Stimulated activated naive B cell treated with anti-CD40 and anti-IgM and Interleukin-4, amounts not matched to agents 10 μg/mL and 1 μg/mL and 100 μg/mL, for 72 hours (primary cell): ENCODE data around the gene CDC14A.
A peak's percentile ranks its signal among the peaks of the same experiment; 100 is the strongest.

Experiments
- ATAC-seq, 2 donors: fragments of 150-1000 bp; cut with Tn5 transposase; replicated peaks; 2 replicates each; pipeline ENCODE4 v1.10.0; 2021; ENCODE audit warnings: moderate library complexity in 1 of 2
- DNase-seq: peaks from one replicate; pipeline ENCODE4 v3.0.0; 2021
- H3K27ac Mint-ChIP-seq: one replicate; pipeline ENCODE4 v1.8.0; 2022; ENCODE audit warnings: mild to moderate bottlenecking, mixed read lengths
- H3K27me3 Mint-ChIP-seq, 2 donors: one replicate each; pipeline ENCODE4 v1.8.0; 2022; ENCODE audit warnings: mixed read lengths in 2 of 2
- H3K36me3 Mint-ChIP-seq, 2 donors: one replicate each; pipeline ENCODE4 v1.8.0; 2022; ENCODE audit warnings: mixed read lengths in 2 of 2, mild to moderate bottlenecking in 1 of 2
- H3K4me1 Mint-ChIP-seq, 2 donors: one replicate each; pipeline ENCODE4 v1.8.0; 2022; ENCODE audit warnings: mixed read lengths in 2 of 2, mild to moderate bottlenecking in 1 of 2
- H3K4me3 Mint-ChIP-seq, 2 donors: one replicate each; pipeline ENCODE4 v1.8.0; 2022; ENCODE audit warnings: mild to moderate bottlenecking in 2 of 2, mixed read lengths in 2 of 2, moderate library complexity in 1 of 2
- H3K9me3 Mint-ChIP-seq, 2 donors: one replicate each; pipeline ENCODE4 v1.8.0; 2022; ENCODE audit warnings: mixed read lengths in 2 of 2, mild to moderate bottlenecking in 1 of 2

CDC14A gene

GRCh38 chr1:100502052-100502792, 149.9 kb downstream of the CDC14A start:
- no peaks in the 10 kb centered on the region for H3K4me1 Mint-ChIP-seq
- no peak for DNase-seq
- no peak overlapping the region for H3K4me3 Mint-ChIP-seq
- peaks cover 29 to 57% of the 10 kb centered on the region in 2 donors for H3K36me3 Mint-ChIP-seq
- no peaks in the 10 kb centered on the region for H3K27me3 Mint-ChIP-seq
- no peaks in the 10 kb centered on the region for H3K9me3 Mint-ChIP-seq
- no peak overlapping the region for H3K27ac Mint-ChIP-seq
- no peak for ATAC-seq

- ATAC-seq = no peak
- no peaks in the 10 kb centered on the region for H3K4me1 Mint-ChIP-seq
- H3K27ac Mint-ChIP-seq = no peak overlapping the region
- H3K27me3 Mint-ChIP-seq = no peaks in the 10 kb centered on the region
- peaks cover 24 to 46% of the 10 kb centered on the region in 2 donors for H3K36me3 Mint-ChIP-seq
- H3K9me3 Mint-ChIP-seq = no peaks in the 10 kb centered on the region
- H3K4me3 Mint-ChIP-seq = no peak overlapping the region
- DNase-seq = no peak
Measured at GRCh38 chr1:100506217-100506616, 153.9 kb downstream of the CDC14A start.

GRCh38 chr1:100510451-100510850, 158.1 kb downstream of the CDC14A start:
- ATAC-seq (no peak), DNase-seq (no peak)
- Mint-ChIP-seq H3K36me3 (peaks cover 19 to 21% of the 10 kb centered on the region in 2 donors), H3K4me3 (no peak overlapping the region), H3K9me3 (no peaks in the 10 kb centered on the region), H3K27me3 (no peaks in the 10 kb centered on the region), H3K4me1 (no peaks in the 10 kb centered on the region), H3K27ac (no peak overlapping the region)

GRCh38 chr1:100511058-100511457, 158.8 kb downstream of the CDC14A start:
- Mint-ChIP-seq H3K4me3 (no peak overlapping the region), H3K36me3 (peaks cover 15 to 16% of the 10 kb centered on the region in 2 donors), H3K4me1 (no peaks in the 10 kb centered on the region), H3K27me3 (no peaks in the 10 kb centered on the region), H3K9me3 (no peaks in the 10 kb centered on the region), H3K27ac (no peak overlapping the region)
- DNase-seq (no peak), ATAC-seq (no peak)

- Mint-ChIP-seq H3K27ac (no peak overlapping the region), H3K36me3 (peaks cover 15 to 16% of the 10 kb centered on the region in 2 donors), H3K9me3 (no peaks in the 10 kb centered on the region), H3K4me3 (no peak overlapping the region), H3K4me1 (no peaks in the 10 kb centered on the region), H3K27me3 (no peaks in the 10 kb centered on the region)
- ATAC-seq (no peak), DNase-seq (no peak)
Measured at GRCh38 chr1:100511773-100512172, 159.5 kb downstream of the CDC14A start.

DNA sequence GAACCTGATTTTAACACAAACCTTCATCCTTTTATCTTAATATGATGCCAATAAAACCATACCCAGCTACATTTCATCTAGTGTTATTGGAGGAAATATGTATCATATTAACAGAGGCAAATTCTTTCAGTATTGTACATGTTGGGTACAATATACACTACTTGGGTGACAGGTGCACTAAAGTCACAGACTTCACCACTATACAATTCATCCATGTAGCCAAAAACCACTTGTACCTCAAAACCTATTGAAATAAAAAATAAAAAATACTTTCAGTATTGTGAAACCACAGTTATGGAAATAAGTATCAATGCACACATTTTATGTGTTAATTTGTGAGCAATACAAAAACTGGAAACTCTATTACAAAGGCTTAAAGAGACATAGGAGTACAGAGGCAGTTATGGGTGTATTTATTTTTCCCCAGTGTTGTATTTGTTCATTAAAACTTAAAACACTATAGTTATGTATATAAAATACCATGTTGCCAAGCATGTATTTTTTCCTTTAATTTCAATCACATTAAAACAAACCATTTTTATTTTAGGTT, 160.6 kb downstream of the CDC14A start:
- Mint-ChIP-seq H3K27me3 (no peaks in the 10 kb centered on the region), H3K4me3 (no peak overlapping the region), H3K9me3 (no peaks in the 10 kb centered on the region), H3K4me1 (no peaks in the 10 kb centered on the region), H3K36me3 (peaks cover 12 to 13% of the 10 kb centered on the region in 2 donors), H3K27ac (no peak overlapping the region)
- no peak for DNase-seq
- ATAC-seq = no peak

- Mint-ChIP-seq H3K27me3 (no peaks in the 10 kb centered on the region), H3K4me3 (no peak overlapping the region), H3K36me3 (peaks cover 3 to 4% of the 10 kb centered on the region in 2 donors), H3K27ac (no peak overlapping the region), H3K4me1 (no peaks in the 10 kb centered on the region), H3K9me3 (no peaks in the 10 kb centered on the region)
- ATAC-seq (no peak), DNase-seq (no peak)
Measured at GRCh38 chr1:100516857-100517256, 164.6 kb downstream of the CDC14A start.

DNA sequence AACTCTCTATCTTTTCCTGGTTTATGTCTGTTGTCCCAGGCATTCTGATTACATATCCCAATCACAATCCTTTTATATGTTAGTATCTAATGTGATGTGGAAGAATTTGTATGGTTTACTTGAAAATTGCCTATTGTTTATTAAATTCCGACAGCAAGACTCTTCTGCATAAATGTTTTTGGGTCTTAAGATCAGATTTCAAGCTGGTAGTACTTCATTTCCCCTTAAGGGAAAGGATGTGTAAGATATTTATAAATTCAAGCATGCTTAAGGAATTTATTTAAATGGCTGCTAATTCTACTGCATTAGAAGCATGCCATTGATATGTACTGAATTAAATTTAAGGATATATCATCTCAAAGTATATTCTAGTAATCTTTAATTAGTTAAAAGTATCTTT, 165.2 kb downstream of the CDC14A start:
- H3K27ac Mint-ChIP-seq = no peak overlapping the region
- no peak for ATAC-seq
- no peaks in the 10 kb centered on the region for H3K27me3 Mint-ChIP-seq
- no peak for DNase-seq
- no peaks in the 10 kb centered on the region for H3K9me3 Mint-ChIP-seq
- peaks cover 0 to 2% of the 10 kb centered on the region in 2 donors for H3K4me1 Mint-ChIP-seq
- peaks cover 3 to 4% of the 10 kb centered on the region in 2 donors for H3K36me3 Mint-ChIP-seq
- no peak overlapping the region for H3K4me3 Mint-ChIP-seq

DNA sequence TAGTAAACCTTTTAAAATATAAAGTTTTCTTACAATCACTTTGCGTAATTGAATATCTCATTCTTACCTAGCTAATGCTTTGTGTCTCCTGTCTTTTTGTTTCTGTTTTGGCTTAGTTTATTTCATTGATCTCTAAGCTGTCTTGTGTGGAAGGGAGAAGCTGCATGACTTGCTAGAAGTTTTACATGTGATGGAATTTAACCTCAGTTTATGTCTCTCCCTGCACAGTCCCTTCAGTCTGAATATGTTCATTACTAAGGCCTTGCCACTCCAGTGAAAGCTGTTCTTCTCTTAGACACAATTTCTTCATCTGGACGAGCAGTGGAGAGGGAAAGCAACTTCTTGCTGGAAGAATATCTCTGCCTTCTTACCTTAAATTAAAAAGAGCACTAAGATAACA, 165.7 kb downstream of the CDC14A start:
- H3K27ac Mint-ChIP-seq = no peak overlapping the region
- peaks cover 3 to 4% of the 10 kb centered on the region in 2 donors for H3K36me3 Mint-ChIP-seq
- H3K9me3 Mint-ChIP-seq = no peaks in the 10 kb centered on the region
- no peaks in the 10 kb centered on the region for H3K27me3 Mint-ChIP-seq
- ATAC-seq = no peak
- DNase-seq = no peak
- no peak overlapping the region for H3K4me3 Mint-ChIP-seq
- peaks cover 2 to 7% of the 10 kb centered on the region in 2 donors for H3K4me1 Mint-ChIP-seq

GRCh38 chr1:100523038-100523652, 170.8 kb downstream of the CDC14A start:
- Mint-ChIP-seq H3K27me3 (peaks cover 0 to 4% of the 10 kb centered on the region in 2 donors), H3K4me3 (no peak overlapping the region), H3K27ac (no peak overlapping the region), H3K36me3 (peaks cover 3 to 4% of the 10 kb centered on the region in 2 donors), H3K9me3 (peaks cover 0 to 2% of the 10 kb centered on the region in 2 donors), H3K4me1 (peaks cover 6 to 13% of the 10 kb centered on the region in 2 donors)
- DNase-seq (no peak), ATAC-seq (peak; percentile 80 to 86)

DNA sequence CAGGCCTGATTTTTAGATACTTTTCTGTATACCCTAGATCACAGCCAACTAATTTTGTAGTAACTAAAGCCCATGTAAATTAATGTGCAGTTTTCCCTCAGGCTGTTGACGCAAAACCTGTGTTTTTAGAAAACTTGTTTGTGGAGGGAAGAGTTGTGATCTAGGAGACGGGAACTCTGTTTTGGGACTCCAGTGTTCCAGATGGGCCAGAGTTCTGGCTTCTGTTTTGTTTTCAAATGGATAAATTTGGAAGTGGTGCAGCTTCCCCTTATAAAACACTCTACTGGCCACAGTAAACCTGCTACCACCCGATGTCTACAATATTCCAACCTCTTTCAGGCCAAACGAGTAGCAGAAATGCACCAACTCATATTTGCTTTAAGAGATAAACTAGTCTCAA, 172.0 kb downstream of the CDC14A start:
- H3K36me3 Mint-ChIP-seq = peaks cover 2 to 3% of the 10 kb centered on the region in 2 donors
- H3K27me3 Mint-ChIP-seq = peaks cover 0 to 4% of the 10 kb centered on the region in 2 donors
- no peak overlapping the region for H3K27ac Mint-ChIP-seq
- H3K9me3 Mint-ChIP-seq = peaks cover 0 to 2% of the 10 kb centered on the region in 2 donors
- no peak for ATAC-seq
- DNase-seq = no peak
- H3K4me3 Mint-ChIP-seq = no peak overlapping the region
- peaks cover 6 to 13% of the 10 kb centered on the region in 2 donors for H3K4me1 Mint-ChIP-seq

GRCh38 chr1:100526894-100527293, 174.6 kb downstream of the CDC14A start:
- H3K4me3 Mint-ChIP-seq = no peak overlapping the region
- DNase-seq (no peak), ATAC-seq (no peak)
- peaks cover 3 to 5% of the 10 kb centered on the region in 2 donors for H3K27me3 Mint-ChIP-seq
- no peaks in the 10 kb centered on the region for H3K36me3 Mint-ChIP-seq
- peaks cover 0 to 2% of the 10 kb centered on the region in 2 donors for H3K9me3 Mint-ChIP-seq
- H3K4me1 Mint-ChIP-seq = peaks cover 6 to 13% of the 10 kb centered on the region in 2 donors
- no peak overlapping the region for H3K27ac Mint-ChIP-seq

GRCh38 chr1:100528871-100529270, 176.6 kb downstream of the CDC14A start:
- ATAC-seq = no peak
- no peak overlapping the region for H3K27ac Mint-ChIP-seq
- peaks cover 0 to 2% of the 10 kb centered on the region in 2 donors for H3K4me1 Mint-ChIP-seq
- H3K27me3 Mint-ChIP-seq = peaks cover 13 to 21% of the 10 kb centered on the region in 2 donors
- no peaks in the 10 kb centered on the region for H3K36me3 Mint-ChIP-seq
- no peak overlapping the region for H3K4me3 Mint-ChIP-seq
- DNase-seq = no peak
- peaks cover 0 to 2% of the 10 kb centered on the region in 2 donors for H3K9me3 Mint-ChIP-seq

DNA sequence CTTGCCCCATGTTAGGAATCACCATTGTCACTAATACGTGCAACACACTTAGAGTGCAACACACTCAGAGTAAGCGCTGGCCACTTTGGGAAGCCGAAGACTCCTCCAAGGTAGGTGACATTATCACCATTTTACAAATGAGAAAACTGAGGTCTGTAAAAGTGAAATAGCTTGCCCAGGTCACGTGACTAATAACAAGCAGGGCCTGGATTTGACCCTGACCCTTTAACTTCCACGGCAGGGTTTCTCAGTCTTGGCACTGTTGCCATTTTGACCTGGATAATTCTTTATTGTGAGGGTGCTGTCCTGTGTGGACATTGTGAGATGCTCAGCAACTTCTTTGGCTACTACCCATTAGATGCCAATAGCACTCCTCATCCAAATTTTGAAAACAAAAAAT, 177.8 kb downstream of the CDC14A start:
- no peak overlapping the region for H3K4me3 Mint-ChIP-seq
- ATAC-seq (no peak), DNase-seq (no peak)
- H3K9me3 Mint-ChIP-seq = peaks cover 0 to 2% of the 10 kb centered on the region in 2 donors
- H3K36me3 Mint-ChIP-seq = no peaks in the 10 kb centered on the region
- no peak overlapping the region for H3K27ac Mint-ChIP-seq
- H3K4me1 Mint-ChIP-seq = peaks cover 5 to 6% of the 10 kb centered on the region in 2 donors
- peaks cover 19 to 28% of the 10 kb centered on the region in 2 donors for H3K27me3 Mint-ChIP-seq
